ENCODE data around the gene DLG4.

The DLG4 gene

GRCh38 chr17:7219812-7220592 lies at the start of gene DLG4, which contains the start of gene ACADVL:
DLG4 (minus strand) TSS chr17:7219836.
ACADVL (plus strand) TSS chr17:7219938; CDS start chr17:7219985, 47 bp downstream.
- peak in 3 of 4 experiments; percentile 56 to 88 (median 71) for DNase-seq (ENCODE audit: low read depth in 4 of 4, low spot score in 1 of 4)

GRCh38 chr17:7266784-7267183 lies 47.1 kb upstream of the DLG4 start:
- DNase-seq (ENCODE audit: low read depth in 4 of 4, low spot score in 1 of 4): no peak

- DNase-seq (ENCODE audit: low read depth in 4 of 4, low spot score in 1 of 4): no peak
These were observed 44.1 kb upstream of the DLG4 start for GRCh38 chr17:7263801-7264078.

- no peak for DNase-seq (ENCODE audit: low read depth in 4 of 4, low spot score in 1 of 4)
These were observed 43.5 kb upstream of the DLG4 start for GRCh38 chr17:7262935-7263800.

- DNase-seq (ENCODE audit: low read depth in 4 of 4, low spot score in 1 of 4): no peak
These were observed 42.7 kb upstream of the DLG4 start, which contains the start of gene CLDN7 for GRCh38 chr17:7262192-7262934. CLDN7 (minus strand) TSS chr17:7262478; CDS start chr17:7262043, 435 bp downstream.

GRCh38 chr17:7261379-7262191 lies 41.9 kb upstream of the DLG4 start:
- no peak for DNase-seq (ENCODE audit: low read depth in 4 of 4, low spot score in 1 of 4)

GRCh38 chr17:7260651-7261378 lies 41.2 kb upstream of the DLG4 start:
- no peak for DNase-seq (ENCODE audit: low read depth in 4 of 4, low spot score in 1 of 4)

- no peak for DNase-seq (ENCODE audit: low read depth in 4 of 4, low spot score in 1 of 4)
These were observed 40.5 kb upstream of the DLG4 start for GRCh38 chr17:7260151-7260550.

GRCh38 chr17:7259555-7259889 lies 39.9 kb upstream of the DLG4 start:
- DNase-seq (ENCODE audit: low read depth in 4 of 4, low spot score in 1 of 4): no peak

- DNase-seq (ENCODE audit: low read depth in 4 of 4, low spot score in 1 of 4): no peak
These were observed 39.3 kb upstream of the DLG4 start for GRCh38 chr17:7258731-7259554.

GRCh38 chr17:7256766-7257456 lies 37.3 kb upstream of the DLG4 start:
- DNase-seq (ENCODE audit: low read depth in 4 of 4, low spot score in 1 of 4): no peak

- DNase-seq (ENCODE audit: low read depth in 4 of 4, low spot score in 1 of 4): no peak
These were observed 34.9 kb upstream of the DLG4 start for GRCh38 chr17:7254511-7254910.

- no peak for DNase-seq (ENCODE audit: low read depth in 4 of 4, low spot score in 1 of 4)
These were observed 33.4 kb upstream of the DLG4 start for GRCh38 chr17:7253082-7253481.

GRCh38 chr17:7252176-7253043 lies 32.8 kb upstream of the DLG4 start, which contains the start of gene ELP5:
ELP5 (plus strand) TSS chr17:7252215; CDS start chr17:7252551, 336 bp downstream.
- DNase-seq (ENCODE audit: low read depth in 4 of 4, low spot score in 1 of 4): peak; percentile 71 to 85 (median 79)

- peak; percentile 96 to 99 (median 99) for DNase-seq (ENCODE audit: low read depth in 4 of 4, low spot score in 1 of 4)
These were observed 32.1 kb upstream of the DLG4 start, which contains the start of gene CTDNEP1 for GRCh38 chr17:7251661-7252175. CTDNEP1 (minus strand) TSS chr17:7251734; CDS start chr17:7251296, 438 bp downstream.

- DNase-seq (ENCODE audit: low read depth in 4 of 4, low spot score in 1 of 4): no peak
These were observed 31.3 kb upstream of the DLG4 start for GRCh38 chr17:7250695-7251627.

Measured in stimulated activated CD4-positive, alpha-beta T cell treated with anti-CD3 and anti-CD28 coated beads, Interleukin-1b, Interleukin-23, amount 100 ng/mL, for 24 hours (primary cell).